Peyer's patch (tissue), 4 donors: ENCODE measurements around the gene ACADVL.

Source experiments
- POLR2A ChIP-seq, 2 donors: fragments of 450-650 bp; IDR thresholded peaks; one replicate each; pipeline ENCODE4 v1.5.1; 2017; ENCODE audit warnings: antibody characterized with exemption in 2 of 2, mild to moderate bottlenecking in 2 of 2, moderate library complexity in 2 of 2
- TF ChIP-seq, protein P1 (sequence below), 6 experiments: fragments of 450-650 bp in 4 of 6; fragments of 200-600 bp in 2 of 6; sonication (generic) in 1 of 6; IDR thresholded peaks; one replicate each; pipeline ENCODE4 v1.5.1; 2017 to 2019; ENCODE audit warnings: antibody characterized with exemption in 6 of 6, mild to moderate bottlenecking in 3 of 6, moderate library complexity in 1 of 6

DNA sequence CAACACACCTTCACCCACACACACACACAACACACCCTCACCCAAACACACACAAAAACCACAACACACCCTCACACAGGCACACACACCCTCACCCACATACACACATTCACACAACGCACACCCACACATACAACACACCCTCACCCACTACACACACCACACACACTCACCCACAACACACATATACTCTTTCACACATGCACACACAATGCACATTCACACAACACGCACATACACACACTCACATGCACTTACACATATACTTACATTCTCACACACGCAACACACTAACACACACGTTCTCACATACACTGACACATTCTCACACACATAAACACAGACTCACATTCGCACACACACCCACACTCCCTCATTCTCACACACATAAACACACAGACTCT lies 44.4 kb upstream of the ACADVL start:
- TF ChIP-seq, protein P1, sequence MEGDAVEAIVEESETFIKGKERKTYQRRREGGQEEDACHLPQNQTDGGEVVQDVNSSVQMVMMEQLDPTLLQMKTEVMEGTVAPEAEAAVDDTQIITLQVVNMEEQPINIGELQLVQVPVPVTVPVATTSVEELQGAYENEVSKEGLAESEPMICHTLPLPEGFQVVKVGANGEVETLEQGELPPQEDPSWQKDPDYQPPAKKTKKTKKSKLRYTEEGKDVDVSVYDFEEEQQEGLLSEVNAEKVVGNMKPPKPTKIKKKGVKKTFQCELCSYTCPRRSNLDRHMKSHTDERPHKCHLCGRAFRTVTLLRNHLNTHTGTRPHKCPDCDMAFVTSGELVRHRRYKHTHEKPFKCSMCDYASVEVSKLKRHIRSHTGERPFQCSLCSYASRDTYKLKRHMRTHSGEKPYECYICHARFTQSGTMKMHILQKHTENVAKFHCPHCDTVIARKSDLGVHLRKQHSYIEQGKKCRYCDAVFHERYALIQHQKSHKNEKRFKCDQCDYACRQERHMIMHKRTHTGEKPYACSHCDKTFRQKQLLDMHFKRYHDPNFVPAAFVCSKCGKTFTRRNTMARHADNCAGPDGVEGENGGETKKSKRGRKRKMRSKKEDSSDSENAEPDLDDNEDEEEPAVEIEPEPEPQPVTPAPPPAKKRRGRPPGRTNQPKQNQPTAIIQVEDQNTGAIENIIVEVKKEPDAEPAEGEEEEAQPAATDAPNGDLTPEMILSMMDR (IDR thresholded peaks at IDR 0.05), result no peak
- no peak for TF ChIP-seq POLR2A (IDR thresholded peaks at IDR 0.05)
